Measurements from ENCODE around the gene GEMIN2.

GEMIN2 gene

GRCh38 chr14:39169541-39169900 lies 55.4 kb downstream of the GEMIN2 start:
- DNase-seq (ENCODE audit: low spot score) (no peak), ATAC-seq (ENCODE audit: low read depth) (peak; percentile 45)
- TF ChIP-seq CTCF (IDR thresholded peaks at IDR 0.05; ENCODE audit: poor library complexity, severe bottlenecking) = no peak
- Histone ChIP-seq H3K36me3 (ENCODE audit: low read depth) (peaks cover 20% of the 10 kb centered on the region), H3K9me3 (ENCODE audit: severe bottlenecking) (no peaks in the 10 kb centered on the region), H3K27ac (ENCODE audit: poor library complexity, severe bottlenecking) (peak overlapping the region; percentile 76), H3K4me1 (ENCODE audit: insufficient read depth, poor library complexity, severe bottlenecking) (peaks cover 17% of the 10 kb centered on the region), H3K27me3 (ENCODE audit: insufficient read depth, poor library complexity, severe bottlenecking) (no peaks in the 10 kb centered on the region), H3K4me3 (ENCODE audit: severe bottlenecking) (peak overlapping the region; percentile 60)

GRCh38 chr14:39173198-39173597 lies 59.1 kb downstream of the GEMIN2 start:
- Histone ChIP-seq H3K4me3 (ENCODE audit: severe bottlenecking) (no peak overlapping the region), H3K27ac (ENCODE audit: poor library complexity, severe bottlenecking) (no peak overlapping the region), H3K4me1 (ENCODE audit: insufficient read depth, poor library complexity, severe bottlenecking) (peaks cover 20% of the 10 kb centered on the region), H3K27me3 (ENCODE audit: insufficient read depth, poor library complexity, severe bottlenecking) (no peaks in the 10 kb centered on the region), H3K9me3 (ENCODE audit: severe bottlenecking) (no peaks in the 10 kb centered on the region), H3K36me3 (ENCODE audit: low read depth) (peaks cover 31% of the 10 kb centered on the region)
- ATAC-seq (ENCODE audit: low read depth) (no peak), DNase-seq (ENCODE audit: low spot score) (no peak)
- TF ChIP-seq CTCF (IDR thresholded peaks at IDR 0.05; ENCODE audit: poor library complexity, severe bottlenecking) = no peak

- H3K27me3 ChIP-seq (ENCODE audit: insufficient read depth, poor library complexity, severe bottlenecking) = no peaks in the 10 kb centered on the region
- H3K4me3 ChIP-seq (ENCODE audit: severe bottlenecking) = peak within 1 kb of the TSS; percentile 70
- H3K4me1 ChIP-seq (ENCODE audit: insufficient read depth, poor library complexity, severe bottlenecking) = peaks cover 10% of the 10 kb centered on the region
- no peak for TF ChIP-seq CTCF (IDR thresholded peaks at IDR 0.05; ENCODE audit: poor library complexity, severe bottlenecking)
- H3K27ac ChIP-seq (ENCODE audit: poor library complexity, severe bottlenecking) = peak within 1 kb of the TSS; percentile 80
- DNase-seq (ENCODE audit: low spot score) = peak; percentile 99
- ATAC-seq (ENCODE audit: low read depth) = peak; percentile 94
- peaks cover 43% of the 10 kb centered on the region for H3K36me3 ChIP-seq (ENCODE audit: low read depth)
- no peaks in the 10 kb centered on the region for H3K9me3 ChIP-seq (ENCODE audit: severe bottlenecking)
These were observed 60.7 kb downstream of the GEMIN2 start, which contains the start of gene PNN for GRCh38 chr14:39174560-39175444. Gene PNN (plus strand): TSS chr14:39175254. CDS start chr14:39175280, 26 bp downstream.

GRCh38 chr14:39175445-39176262 lies 61.5 kb downstream of the GEMIN2 start:
- no peaks in the 10 kb centered on the region for H3K9me3 ChIP-seq (ENCODE audit: severe bottlenecking)
- H3K4me1 ChIP-seq (ENCODE audit: insufficient read depth, poor library complexity, severe bottlenecking) = peaks cover 10% of the 10 kb centered on the region
- peak overlapping the region; percentile 80 for H3K27ac ChIP-seq (ENCODE audit: poor library complexity, severe bottlenecking)
- H3K27me3 ChIP-seq (ENCODE audit: insufficient read depth, poor library complexity, severe bottlenecking) = no peaks in the 10 kb centered on the region
- peak overlapping the region; percentile 70 for H3K4me3 ChIP-seq (ENCODE audit: severe bottlenecking)
- H3K36me3 ChIP-seq (ENCODE audit: low read depth) = peaks cover 52% of the 10 kb centered on the region
- peak; percentile 66 for DNase-seq (ENCODE audit: low spot score)
- no peak for TF ChIP-seq CTCF (IDR thresholded peaks at IDR 0.05; ENCODE audit: poor library complexity, severe bottlenecking)
- peak; percentile 3 for ATAC-seq (ENCODE audit: low read depth)
